Mucosa of rectum (tissue), 2 donors: ENCODE results near the gene NFIB.

ENCODE experiments used
- H3K27ac ChIP-seq, 2 donors: one replicate each; pipeline ENCODE4 v1.7.0; 2013; ENCODE audit warnings: inconsistent platforms in 2 of 2, low read depth in 2 of 2, low read length in 2 of 2
- H3K27me3 ChIP-seq, 2 donors: one replicate each; pipeline ENCODE4 v1.7.0; 2013; ENCODE audit warnings: low read length in 2 of 2; ENCODE audit not compliant: control insufficient read depth in 2 of 2, insufficient read depth in 2 of 2
- H3K36me3 ChIP-seq, 2 donors: one replicate each; pipeline ENCODE4 v1.7.0; 2013; ENCODE audit warnings: low read length in 2 of 2; ENCODE audit not compliant: control insufficient read depth in 2 of 2, insufficient read depth in 2 of 2
- H3K4me1 ChIP-seq, 2 donors: one replicate each; pipeline ENCODE4 v1.7.0; 2013; ENCODE audit warnings: low read length in 2 of 2, mild to moderate bottlenecking in 1 of 2; ENCODE audit not compliant: control insufficient read depth in 2 of 2, insufficient read depth in 2 of 2
- H3K4me3 ChIP-seq, 2 donors: one replicate each; pipeline ENCODE4 v1.7.0; 2013; ENCODE audit warnings: low read length in 2 of 2
- H3K9ac ChIP-seq, 2 donors: one replicate each; pipeline ENCODE4 v1.7.0; 2013; ENCODE audit warnings: low read length in 2 of 2, low read depth in 1 of 2, mild to moderate bottlenecking in 1 of 2
- H3K9me3 ChIP-seq, 2 donors: one replicate each; pipeline ENCODE4 v1.7.0; 2013; ENCODE audit warnings: low read length in 2 of 2; ENCODE audit not compliant: control insufficient read depth in 2 of 2
- donor health status: healthy.
- donor health status: Normal muscosa, but diverticular disease.

NFIB gene

DNA sequence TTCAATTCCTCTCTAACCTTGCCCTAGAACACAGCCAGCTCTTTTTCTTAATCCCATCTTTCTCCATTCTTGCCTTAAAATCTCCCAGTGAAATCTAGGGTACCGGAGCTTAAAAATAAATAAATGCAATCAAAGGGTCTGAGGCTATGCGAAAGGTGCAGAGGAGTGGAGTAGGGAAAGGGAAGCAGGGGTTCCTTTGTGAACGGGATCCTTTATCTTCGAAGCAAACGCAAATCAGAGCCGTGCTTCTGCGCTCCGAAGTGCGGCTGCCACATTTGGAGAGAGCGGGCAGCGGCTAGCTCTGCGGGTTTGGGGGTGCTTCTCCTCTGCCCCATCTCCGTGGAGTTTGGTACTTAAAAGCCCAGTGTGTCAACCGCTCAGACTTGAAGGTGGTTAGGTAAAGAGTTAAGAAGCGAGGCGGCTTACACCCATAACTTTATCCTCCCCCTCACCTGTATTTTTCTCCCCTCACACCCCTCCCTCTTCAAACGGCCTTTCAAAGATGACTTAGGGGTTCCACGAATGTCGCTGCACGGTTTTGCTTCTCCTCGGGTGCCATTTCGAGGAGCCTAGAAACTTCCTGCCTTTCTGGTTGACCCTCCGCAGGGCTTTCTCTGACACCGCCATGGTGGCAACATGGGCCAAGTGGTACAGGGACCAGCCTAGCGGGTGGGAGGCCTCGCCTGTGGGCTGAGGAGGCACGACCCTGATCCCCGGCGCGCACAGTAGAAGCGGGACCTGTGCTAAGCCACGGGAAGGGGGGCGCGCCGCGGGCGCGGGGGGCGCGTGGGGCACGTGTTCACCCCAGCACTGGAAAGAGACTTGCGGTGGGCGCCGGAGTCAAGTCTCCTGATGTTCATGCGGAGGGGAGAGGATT is 31.7 kb upstream of the NFIB start:
- H3K27me3 ChIP-seq: peaks cover 70 to 92% of the 10 kb centered on the region in 2 donors
- no peaks in the 10 kb centered on the region for H3K9me3 ChIP-seq
- no peak overlapping the region for H3K9ac ChIP-seq
- no peak overlapping the region for H3K27ac ChIP-seq
- no peaks in the 10 kb centered on the region for H3K36me3 ChIP-seq
- H3K4me3 ChIP-seq: no peak overlapping the region
- H3K4me1 ChIP-seq: peaks cover 19 to 24% of the 10 kb centered on the region in 2 donors

DNA sequence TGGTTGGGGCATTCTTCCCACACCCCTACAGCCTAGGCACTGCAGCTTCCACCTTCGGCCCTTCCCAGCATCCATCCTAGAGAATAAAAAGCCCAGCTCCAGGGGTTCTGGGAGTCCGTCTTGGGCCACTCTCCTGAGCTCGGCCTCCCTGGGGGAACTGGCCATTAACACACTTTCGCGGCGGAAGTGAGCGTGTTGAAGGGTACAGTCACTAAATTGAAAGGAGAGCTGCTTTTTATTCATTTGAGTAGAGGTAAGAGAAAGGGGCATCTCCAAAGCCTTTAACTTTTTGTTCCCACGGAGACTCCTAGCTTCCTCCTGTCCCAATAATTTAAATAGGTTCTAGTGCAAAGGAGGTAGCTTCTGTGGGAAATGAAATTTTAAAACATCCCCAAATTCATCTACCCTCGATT is 31.0 kb upstream of the NFIB start:
- H3K27me3 ChIP-seq: peaks cover 70 to 85% of the 10 kb centered on the region in 2 donors
- no peaks in the 10 kb centered on the region for H3K36me3 ChIP-seq
- H3K9me3 ChIP-seq: no peaks in the 10 kb centered on the region
- no peak overlapping the region for H3K27ac ChIP-seq
- H3K4me3 ChIP-seq: no peak overlapping the region
- H3K4me1 ChIP-seq: peaks cover 19 to 24% of the 10 kb centered on the region in 2 donors
- no peak overlapping the region for H3K9ac ChIP-seq

DNA sequence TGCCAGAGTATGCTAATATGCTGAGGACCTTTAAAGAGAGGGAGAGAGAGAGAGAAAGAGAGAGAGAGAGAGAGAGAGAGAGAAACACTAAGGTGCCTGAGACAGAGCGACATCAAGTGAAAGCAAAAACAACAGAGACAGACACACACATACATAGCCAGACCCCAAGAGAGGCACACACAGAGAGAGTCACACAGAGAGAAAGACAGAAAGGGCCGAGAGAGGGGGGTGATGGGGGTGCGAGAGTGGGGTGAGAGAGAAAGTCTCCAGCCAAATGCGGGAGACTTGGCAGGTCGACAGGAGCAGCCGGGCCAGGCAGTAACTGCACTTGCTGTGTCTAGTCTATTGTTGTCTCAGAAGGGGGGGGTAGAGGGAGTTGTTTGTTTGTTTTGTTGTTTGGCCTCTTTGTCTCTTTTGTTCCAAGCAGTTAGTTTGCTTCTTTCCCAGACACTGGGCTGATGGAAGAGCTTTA is 30.1 kb upstream of the NFIB start:
- H3K4me3 ChIP-seq: no peak overlapping the region
- H3K9me3 ChIP-seq: no peaks in the 10 kb centered on the region
- no peak overlapping the region for H3K27ac ChIP-seq
- H3K27me3 ChIP-seq: peaks cover 63 to 77% of the 10 kb centered on the region in 2 donors
- peaks cover 16 to 24% of the 10 kb centered on the region in 2 donors for H3K4me1 ChIP-seq
- H3K9ac ChIP-seq: no peak overlapping the region
- H3K36me3 ChIP-seq: no peaks in the 10 kb centered on the region

DNA sequence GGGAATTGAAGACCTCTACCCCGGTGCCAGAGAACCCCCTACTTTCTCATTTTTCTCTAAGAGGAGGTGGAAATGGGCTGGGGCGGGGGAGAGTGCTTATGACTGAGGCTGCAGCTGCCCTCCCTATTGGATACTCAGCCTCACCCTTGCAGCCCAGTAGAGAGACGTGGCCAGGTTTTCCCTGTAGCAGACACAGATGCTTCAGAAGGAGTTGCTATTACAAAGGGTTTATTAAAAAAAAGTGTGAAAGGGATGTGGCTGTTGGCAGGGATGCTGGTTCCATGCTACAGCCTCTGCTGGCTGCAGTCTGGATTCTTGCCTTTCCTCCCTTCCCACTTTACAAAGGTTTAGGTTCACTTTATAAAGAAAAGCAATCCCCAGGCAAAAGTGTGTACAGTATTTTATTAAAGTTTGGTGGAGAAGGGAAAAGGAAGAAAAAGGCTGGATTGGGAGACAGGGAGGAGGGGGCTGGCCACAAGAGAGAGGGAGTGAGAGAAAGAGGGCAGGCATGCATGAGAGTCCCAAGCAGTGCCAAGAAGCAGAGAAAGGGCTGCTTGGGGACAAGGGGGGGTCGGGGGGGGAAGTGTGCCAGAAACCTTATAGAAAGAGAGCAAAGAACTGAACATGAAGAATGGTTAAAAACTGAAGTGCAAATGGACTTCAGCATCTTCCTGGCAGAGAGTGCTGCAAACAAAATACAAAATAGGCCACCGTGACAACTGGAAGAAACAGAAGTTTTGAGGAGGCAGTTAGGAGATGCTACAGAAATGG is 29.5 kb upstream of the NFIB start:
- H3K4me1 ChIP-seq: peaks cover 13 to 19% of the 10 kb centered on the region in 2 donors
- H3K9ac ChIP-seq: no peak overlapping the region
- H3K9me3 ChIP-seq: no peaks in the 10 kb centered on the region
- no peak overlapping the region for H3K4me3 ChIP-seq
- no peaks in the 10 kb centered on the region for H3K36me3 ChIP-seq
- H3K27ac ChIP-seq: no peak overlapping the region
- H3K27me3 ChIP-seq: peaks cover 61 to 70% of the 10 kb centered on the region in 2 donors

DNA sequence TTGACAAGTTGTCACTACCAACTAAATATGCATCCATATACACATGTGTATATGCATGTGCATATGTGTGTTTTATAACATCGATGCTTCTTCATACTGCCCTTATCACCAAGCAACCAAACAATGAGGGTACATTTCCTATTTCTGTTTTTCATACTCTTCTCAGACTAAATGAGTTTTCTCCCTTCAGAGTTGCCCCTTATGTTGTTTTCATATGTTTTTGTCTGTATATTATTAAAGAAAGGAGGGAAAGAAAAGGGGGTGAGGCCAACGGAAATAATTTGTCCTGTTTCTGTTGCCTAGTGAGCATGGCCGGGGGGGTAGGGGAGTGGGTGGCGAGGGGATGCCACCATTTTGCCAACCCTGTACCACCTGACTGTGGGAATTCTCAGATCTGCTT is 28.8 kb upstream of the NFIB start:
- H3K27me3 ChIP-seq: peaks cover 55 to 64% of the 10 kb centered on the region in 2 donors
- no peak overlapping the region for H3K4me3 ChIP-seq
- no peak overlapping the region for H3K27ac ChIP-seq
- H3K9ac ChIP-seq: no peak overlapping the region
- no peaks in the 10 kb centered on the region for H3K9me3 ChIP-seq
- peaks cover 6 to 14% of the 10 kb centered on the region in 2 donors for H3K4me1 ChIP-seq
- no peaks in the 10 kb centered on the region for H3K36me3 ChIP-seq

DNA sequence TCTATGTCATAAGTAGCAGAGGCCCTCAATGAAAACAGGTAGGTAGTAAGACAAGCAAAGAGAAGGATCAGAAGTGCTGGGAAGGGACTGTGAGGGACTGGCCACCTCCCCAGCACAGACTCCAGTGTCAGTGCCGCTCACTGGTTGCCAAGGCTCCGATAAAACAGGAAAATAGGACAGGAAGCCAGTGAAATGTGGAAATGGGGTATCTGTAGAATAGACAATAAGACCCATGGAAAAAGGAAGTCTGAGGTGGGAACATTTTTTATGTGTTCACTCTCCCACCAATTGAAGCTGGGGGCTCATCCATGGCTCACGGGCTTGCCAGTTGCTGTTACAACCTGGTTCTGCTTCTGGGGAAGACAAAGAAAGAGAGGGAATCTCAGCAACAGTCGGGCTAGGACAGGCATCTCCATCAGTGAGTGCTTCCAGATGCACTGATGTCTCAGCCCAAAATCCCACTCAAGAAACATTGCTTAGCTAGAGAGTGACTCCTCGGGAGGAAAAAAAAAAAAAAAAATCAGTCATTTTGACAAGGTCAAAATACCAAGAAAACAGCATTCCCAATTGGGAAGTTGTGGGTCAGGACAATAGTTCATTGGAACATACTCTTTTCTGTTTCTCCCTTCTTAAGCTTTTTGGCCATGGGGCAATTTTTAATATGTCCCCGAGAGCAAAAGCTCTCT is 27.6 kb upstream of the NFIB start:
- H3K9me3 ChIP-seq: no peaks in the 10 kb centered on the region
- no peak overlapping the region for H3K4me3 ChIP-seq
- H3K4me1 ChIP-seq: peaks cover 4 to 7% of the 10 kb centered on the region in 2 donors
- H3K27me3 ChIP-seq: peaks cover 46 to 54% of the 10 kb centered on the region in 2 donors
- no peaks in the 10 kb centered on the region for H3K36me3 ChIP-seq
- no peak overlapping the region for H3K27ac ChIP-seq
- H3K9ac ChIP-seq: no peak overlapping the region

DNA sequence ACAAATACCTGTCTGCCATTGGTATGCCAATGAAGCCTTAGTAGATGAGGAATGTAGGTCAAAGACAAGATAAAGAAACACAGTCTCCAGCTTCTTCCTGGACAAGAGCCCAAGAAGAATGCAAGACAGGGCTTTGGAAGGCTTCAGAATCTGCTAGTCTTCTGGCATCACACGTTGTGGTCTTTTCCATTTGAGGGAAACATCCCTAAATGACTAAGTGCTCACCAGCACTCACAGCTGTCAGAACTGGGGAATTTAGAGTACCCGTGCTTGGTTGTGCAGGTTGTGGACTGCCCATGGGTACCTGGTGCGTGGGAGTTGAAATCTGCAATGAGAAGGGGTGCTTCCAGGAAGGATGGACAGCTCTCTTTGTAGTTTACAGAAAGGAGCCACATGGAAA is 27.1 kb upstream of the NFIB start:
- Histone ChIP-seq H3K27ac (no peak overlapping the region), H3K4me1 (peaks cover 4 to 6% of the 10 kb centered on the region in 2 donors), H3K27me3 (peaks cover 40 to 48% of the 10 kb centered on the region in 2 donors), H3K9me3 (no peaks in the 10 kb centered on the region), H3K36me3 (no peaks in the 10 kb centered on the region), H3K4me3 (no peak overlapping the region), H3K9ac (no peak overlapping the region)

DNA sequence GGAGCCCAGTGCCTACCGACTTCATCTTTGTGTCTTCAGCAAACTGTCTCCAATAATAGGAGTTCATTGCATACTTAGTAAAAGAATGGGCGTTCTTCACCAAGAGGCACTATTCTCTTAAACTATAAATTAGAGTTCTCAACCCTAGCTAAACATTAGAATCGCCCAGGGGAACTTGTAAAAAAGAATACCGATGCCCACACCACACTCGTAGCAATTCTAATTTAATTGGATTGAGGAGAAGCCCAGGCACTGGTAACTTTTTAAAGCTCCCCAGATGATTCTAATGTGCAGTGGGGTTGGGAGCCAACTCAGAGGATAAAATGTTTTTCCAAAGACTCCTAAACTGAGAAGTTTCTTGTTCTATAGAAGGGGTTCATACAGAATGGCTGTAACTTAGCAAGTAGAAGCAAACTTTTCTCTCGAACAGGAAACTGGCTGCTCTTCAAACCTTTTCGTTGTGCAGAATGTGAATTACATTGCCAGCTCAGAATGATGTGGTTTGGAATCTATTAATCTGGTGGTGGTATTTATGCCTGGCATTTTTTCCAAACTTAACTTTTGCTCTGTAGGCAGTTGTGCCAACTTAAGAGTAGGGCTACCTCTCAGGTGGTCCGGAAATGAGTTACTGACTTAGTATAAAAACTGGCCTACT is 26.4 kb upstream of the NFIB start:
- Histone ChIP-seq H3K4me1 (no peaks in the 10 kb centered on the region), H3K27ac (no peak overlapping the region), H3K36me3 (no peaks in the 10 kb centered on the region), H3K27me3 (peaks cover 35 to 41% of the 10 kb centered on the region in 2 donors), H3K4me3 (no peak overlapping the region), H3K9me3 (no peaks in the 10 kb centered on the region), H3K9ac (no peak overlapping the region)

DNA sequence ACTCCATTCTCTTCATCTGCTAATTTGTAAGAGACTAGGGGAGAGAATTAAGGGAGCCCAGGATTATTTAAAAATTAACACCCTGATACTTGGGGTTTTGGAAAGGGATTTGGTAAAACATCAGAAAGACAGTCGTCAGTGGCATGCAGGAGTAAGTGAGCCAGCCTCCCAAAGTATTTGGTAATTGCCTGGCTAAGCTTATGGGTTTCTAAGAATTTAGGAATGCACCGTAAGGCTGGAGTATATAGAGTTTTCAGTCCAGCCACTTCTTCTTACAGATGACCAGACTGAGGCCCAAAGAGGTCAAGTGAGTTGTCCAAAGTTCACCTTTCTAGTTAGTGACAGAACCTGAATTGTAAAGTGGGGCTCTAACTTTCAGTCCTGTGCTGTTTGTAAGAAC is 25.8 kb upstream of the NFIB start:
- Histone ChIP-seq H3K36me3 (no peaks in the 10 kb centered on the region), H3K4me1 (no peaks in the 10 kb centered on the region), H3K9me3 (no peaks in the 10 kb centered on the region), H3K27ac (no peak overlapping the region), H3K9ac (no peak overlapping the region), H3K27me3 (peaks cover 33 to 35% of the 10 kb centered on the region in 2 donors), H3K4me3 (no peak overlapping the region)
